HUES64 (cell line): ENCODE data around the gene PABPN1.

ENCODE experiments used
- H3K27ac ChIP-seq: 2 replicates; pipeline ENCODE4 v1.7.0; 2013; ENCODE audit warnings: low read depth, low read length, inconsistent platforms
- H3K27me3 ChIP-seq: 2 replicates; pipeline ENCODE4 v1.6.1; 2013; ENCODE audit warnings: mild to moderate bottlenecking, low read length; ENCODE audit not compliant: insufficient read depth
- H3K36me3 ChIP-seq: 2 replicates; pipeline ENCODE4 v1.6.1; 2013; ENCODE audit warnings: mild to moderate bottlenecking, low read length; ENCODE audit not compliant: insufficient read depth
- H3K4me1 ChIP-seq: 2 replicates; pipeline ENCODE4 v1.6.1; 2013; ENCODE audit warnings: mild to moderate bottlenecking, low read length, moderate library complexity; ENCODE audit not compliant: insufficient read depth
- H3K4me3 ChIP-seq: 2 replicates; pipeline ENCODE4 v1.5.1; 2013; ENCODE audit warnings: mild to moderate bottlenecking, low read length, moderate library complexity
- H3K9ac ChIP-seq: 2 replicates; pipeline ENCODE4 v1.6.1; 2013; ENCODE audit warnings: mild to moderate bottlenecking, low read depth, low read length
- H3K9me3 ChIP-seq: 2 replicates; pipeline ENCODE4 v1.6.1; 2013; ENCODE audit warnings: low read depth, low read length; ENCODE audit not compliant: insufficient read depth
- WGBS: fragments of 150-250, 120-280 bp; methylation state at CpG from one replicate; pipeline ENCODE4 v1.1.7; 2013; ENCODE audit warnings: missing lambda C conversion rate; 5-methylcytosine and 5-hydroxymethylcytosine counted together

Gene PABPN1

DNA sequence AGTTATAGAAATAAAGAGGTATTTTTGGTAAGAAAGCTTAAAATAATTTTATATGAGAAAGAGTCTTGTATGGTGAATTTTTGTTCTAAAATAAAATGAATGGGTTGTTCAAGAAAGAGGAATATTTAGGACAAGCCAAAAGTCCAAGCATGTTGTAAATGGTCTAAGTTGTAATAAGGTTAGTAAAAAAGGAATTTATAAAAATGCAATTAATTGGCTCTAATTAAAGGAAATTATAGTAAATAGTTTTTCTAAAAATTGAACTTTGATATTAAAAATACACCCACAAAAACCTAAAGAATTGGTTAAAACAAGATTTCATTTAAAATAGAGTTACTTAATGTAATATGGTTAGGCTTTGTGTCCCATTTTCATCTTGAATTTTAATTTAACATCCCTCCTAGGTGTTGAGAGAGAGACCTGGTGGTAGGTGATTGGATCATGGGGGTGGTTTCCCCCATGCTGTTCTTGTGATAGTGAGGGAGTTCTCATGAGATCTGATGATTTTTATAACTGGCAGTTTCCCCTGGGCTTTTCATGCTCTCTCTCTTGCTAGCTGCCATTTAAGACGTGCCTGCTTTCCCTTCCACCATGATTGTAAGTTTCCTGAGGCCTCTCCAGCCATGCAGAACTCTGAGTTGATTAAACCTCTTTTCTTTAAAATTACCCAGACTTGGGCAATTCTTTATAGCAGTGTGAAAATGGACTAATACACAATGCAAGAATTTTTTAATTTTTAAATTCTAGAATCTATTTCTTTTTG is 18.4 kb downstream of the PABPN1 start:
- H3K27ac ChIP-seq = no peak overlapping the region
- no peak overlapping the region for H3K9ac ChIP-seq
- 74% methylated on average over 1 of the region's 1 CpG for WGBS
- no peaks in the 10 kb centered on the region for H3K4me1 ChIP-seq
- no peak overlapping the region for H3K4me3 ChIP-seq
- H3K9me3 ChIP-seq = peaks cover 34% of the 10 kb centered on the region
- no peaks in the 10 kb centered on the region; the same call in 1 of the 2 replicates for H3K27me3 ChIP-seq
- no peaks in the 10 kb centered on the region for H3K36me3 ChIP-seq

DNA sequence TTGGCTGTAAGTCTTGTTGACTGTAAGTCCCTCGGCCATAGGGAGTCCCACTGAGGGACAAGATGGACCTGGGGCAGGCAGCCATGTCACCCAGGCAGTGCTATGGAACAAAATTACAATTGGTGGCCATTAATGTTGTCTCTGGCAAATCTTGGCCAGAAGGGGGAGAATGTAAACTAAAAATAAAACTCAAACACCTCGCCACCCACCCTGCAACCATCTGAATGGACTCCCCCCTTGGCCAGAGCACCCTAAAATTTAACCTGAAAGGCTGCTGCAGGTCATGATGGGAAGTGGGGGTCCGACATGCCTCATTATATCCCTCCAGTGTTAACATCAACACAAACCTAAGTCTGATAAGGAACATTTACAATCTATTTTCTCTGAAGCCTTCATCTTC is 23.2 kb downstream of the PABPN1 start:
- Histone ChIP-seq H3K9ac (no peak overlapping the region), H3K27ac (no peak overlapping the region), H3K27me3 (no peaks in the 10 kb centered on the region), H3K36me3 (no peaks in the 10 kb centered on the region), H3K4me3 (no peak overlapping the region), H3K9me3 (peaks cover 19% of the 10 kb centered on the region), H3K4me1 (no peaks in the 10 kb centered on the region)
- WGBS = 84% methylated on average over 3 of the region's 3 CpGs

DNA sequence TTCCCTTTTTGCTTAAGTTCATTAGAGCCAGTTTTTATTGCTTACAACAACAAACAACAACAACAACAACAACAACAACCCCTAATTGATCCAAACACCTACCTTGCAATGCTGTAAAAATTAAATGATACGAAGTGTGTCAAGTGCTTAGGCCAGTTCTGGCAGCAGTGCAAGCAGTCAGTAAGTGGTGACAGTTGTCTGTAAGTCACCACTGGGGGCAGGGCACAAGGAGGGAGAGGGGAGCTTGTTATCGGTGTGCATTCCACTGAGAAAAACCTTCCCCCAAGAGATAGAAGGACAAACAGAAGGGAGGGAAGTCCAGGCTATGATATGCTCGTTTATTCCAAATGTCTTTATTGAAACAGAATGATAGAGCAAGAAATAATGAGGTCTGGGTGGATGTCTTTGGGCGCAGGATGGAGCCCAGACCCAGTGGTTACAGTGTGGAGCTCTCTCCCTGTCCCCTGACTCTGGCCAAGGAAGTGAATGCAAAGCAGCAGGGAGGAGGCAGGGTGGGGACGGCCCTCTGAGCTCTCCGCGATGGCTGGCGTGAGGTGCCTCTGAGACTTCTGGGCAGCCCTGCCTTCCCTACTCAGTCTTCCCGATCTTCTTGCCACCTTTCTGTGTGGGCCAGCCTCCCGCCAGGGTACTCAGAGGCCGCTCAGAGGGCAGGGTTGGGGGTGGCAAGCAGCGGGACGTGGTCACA is 24.9 kb downstream of the PABPN1 start:
- peaks cover 3% of the 10 kb centered on the region; the same call in 1 of the 2 replicates for H3K9me3 ChIP-seq
- no peak overlapping the region for H3K9ac ChIP-seq
- H3K4me3 ChIP-seq = no peak overlapping the region
- no peaks in the 10 kb centered on the region for H3K36me3 ChIP-seq
- H3K4me1 ChIP-seq = no peaks in the 10 kb centered on the region
- no peak overlapping the region for H3K27ac ChIP-seq
- peaks cover 5% of the 10 kb centered on the region for H3K27me3 ChIP-seq
- 67% methylated on average over 13 of the region's 13 CpGs for WGBS

DNA sequence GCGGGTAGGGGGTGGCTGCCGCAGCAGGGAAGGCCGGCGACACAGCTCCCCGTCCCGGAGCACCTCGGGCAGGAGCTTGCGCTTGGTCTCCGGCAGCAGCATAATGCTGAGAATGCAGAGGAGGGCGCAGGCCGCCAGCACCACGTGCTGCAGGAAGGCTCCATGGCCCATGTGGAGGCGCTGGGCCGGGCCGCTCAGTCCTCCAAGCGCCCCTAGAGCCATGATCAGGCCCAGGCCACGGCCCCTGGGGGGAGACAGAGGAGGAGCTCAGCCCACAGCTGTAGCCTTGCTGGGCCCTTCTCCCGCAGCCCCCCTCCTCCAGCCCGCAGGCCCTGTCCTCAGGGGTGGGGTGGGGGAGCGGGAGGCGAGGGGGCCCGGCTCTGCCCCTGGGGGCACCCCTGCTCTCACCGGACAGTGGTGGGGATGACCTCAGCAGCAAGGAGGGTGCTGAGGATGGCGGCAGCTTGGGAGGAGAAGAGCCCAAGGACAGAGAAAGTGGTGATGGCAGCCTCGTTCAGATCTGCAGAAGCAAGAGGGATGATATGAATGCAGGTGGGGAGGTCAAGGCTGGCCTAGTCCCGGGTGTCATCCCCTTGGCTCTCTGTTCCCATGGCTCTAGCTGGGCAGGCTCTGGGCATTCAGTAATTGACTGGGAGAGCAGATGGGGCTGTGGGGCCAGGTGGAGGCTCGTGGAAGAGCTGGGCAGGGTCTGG is 25.6 kb downstream of the PABPN1 start:
- Histone ChIP-seq H3K9me3 (no peaks in the 10 kb centered on the region), H3K4me1 (no peaks in the 10 kb centered on the region), H3K4me3 (no peak overlapping the region), H3K27me3 (peaks cover 12% of the 10 kb centered on the region), H3K27ac (no peak overlapping the region), H3K36me3 (no peaks in the 10 kb centered on the region), H3K9ac (no peak overlapping the region)
- WGBS = 87% methylated on average over 27 of the region's 27 CpGs

DNA sequence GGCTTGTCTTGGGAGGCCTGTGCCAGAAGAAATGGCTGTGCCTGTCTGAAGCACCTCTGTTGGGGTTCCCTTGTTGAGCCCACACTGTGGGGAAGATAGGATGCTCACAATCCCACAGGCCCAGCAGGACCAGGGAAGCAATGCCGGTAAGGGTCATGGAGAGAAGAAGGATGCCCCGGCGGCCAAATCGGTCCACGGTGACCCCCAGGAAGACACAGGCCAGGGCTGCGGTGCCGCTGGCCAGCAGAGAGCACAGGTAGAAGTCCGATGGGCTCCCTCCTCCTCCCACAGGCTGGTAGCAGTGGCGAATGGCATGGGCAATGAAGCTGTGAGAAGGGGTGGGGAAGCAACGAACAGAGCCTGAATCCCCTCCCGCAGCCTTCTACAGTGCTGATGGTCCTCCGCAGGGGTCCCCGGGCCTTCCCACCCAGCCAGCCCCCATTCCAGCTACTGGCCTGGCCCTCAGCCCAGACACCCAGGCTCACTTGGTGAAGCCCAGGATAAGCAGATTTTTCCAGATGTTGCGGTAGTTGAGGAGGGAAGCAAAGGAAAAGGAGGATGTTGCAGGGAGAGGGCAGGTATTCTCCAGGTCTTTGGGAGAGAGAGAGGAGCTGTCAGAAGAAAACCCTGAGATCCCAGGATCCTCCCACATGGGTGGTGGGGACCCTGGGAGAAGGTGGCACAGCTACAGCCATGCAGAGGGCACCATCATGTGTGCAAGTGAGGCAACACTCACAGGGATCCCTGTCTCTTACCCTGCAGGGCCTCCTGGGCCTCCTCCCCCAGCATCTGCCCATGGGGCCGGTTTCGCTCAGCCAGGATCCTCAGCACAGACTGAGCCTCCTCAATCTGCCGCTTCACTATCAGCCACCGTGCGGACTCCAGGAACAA is 26.4 kb downstream of the PABPN1 start:
- Histone ChIP-seq H3K4me1 (no peaks in the 10 kb centered on the region), H3K27ac (no peak overlapping the region), H3K4me3 (no peak overlapping the region), H3K27me3 (peaks cover 15% of the 10 kb centered on the region), H3K36me3 (no peaks in the 10 kb centered on the region), H3K9ac (no peak overlapping the region), H3K9me3 (no peaks in the 10 kb centered on the region)
- 95% methylated on average over 19 of the region's 19 CpGs for WGBS

DNA sequence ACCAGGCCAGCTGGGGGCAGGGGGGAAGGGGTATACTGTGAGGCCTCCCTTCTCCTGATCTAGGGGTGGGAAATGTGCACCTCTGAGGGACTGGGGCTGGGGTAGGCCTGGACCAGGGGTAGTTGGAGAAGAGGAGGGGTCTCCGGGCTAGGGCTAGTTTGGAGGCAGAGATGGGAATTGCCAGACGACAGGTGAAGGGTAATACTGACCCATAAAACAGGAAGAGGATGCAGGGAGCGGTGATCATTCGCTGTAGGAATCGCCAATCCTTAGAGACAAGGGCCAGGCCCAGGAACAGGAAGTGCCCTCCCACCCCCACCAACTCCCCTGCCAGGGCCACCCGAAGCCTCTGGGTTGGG is 27.0 kb downstream of the PABPN1 start:
- 95% methylated on average over 6 of the region's 6 CpGs for WGBS
- no peaks in the 10 kb centered on the region for H3K36me3 ChIP-seq
- peaks cover 16% of the 10 kb centered on the region for H3K27me3 ChIP-seq
- no peak overlapping the region for H3K4me3 ChIP-seq
- H3K4me1 ChIP-seq = no peaks in the 10 kb centered on the region
- H3K9me3 ChIP-seq = no peaks in the 10 kb centered on the region
- no peak overlapping the region for H3K9ac ChIP-seq
- no peak overlapping the region for H3K27ac ChIP-seq

DNA sequence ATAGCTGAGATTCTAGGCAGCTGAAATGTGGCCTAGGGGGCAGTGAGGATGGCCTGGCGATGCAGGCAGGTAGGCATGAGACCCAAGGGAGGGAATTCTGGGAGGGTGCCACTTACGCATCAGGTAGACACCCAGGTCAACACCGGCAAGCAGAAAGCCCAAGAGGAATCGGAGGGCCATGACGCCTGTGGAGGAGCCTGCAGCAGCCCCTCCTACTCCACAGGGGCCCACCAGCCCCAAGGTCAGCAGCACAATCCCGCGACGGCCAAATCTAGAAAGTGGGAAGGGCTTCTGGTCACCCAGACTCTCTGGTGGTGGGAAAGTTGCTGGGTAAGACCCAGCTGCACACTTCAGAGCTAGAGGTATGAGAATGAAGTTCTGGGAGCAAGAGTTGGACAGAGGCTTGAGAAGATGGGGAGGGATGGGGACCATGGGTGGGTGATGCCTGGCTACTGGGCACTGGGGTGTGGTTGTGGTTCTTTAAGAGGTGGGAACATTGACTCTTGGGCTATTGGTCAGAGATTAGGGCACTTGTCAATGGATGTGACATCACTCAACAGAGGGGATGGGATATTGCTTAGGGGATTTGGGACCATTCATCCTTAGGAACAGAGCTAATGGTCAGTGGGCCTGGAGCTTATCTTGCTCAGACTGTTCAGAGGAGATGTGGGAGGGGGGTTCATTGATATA is 28.0 kb downstream of the PABPN1 start:
- H3K27ac ChIP-seq = no peak overlapping the region
- H3K4me1 ChIP-seq = no peaks in the 10 kb centered on the region
- no peak overlapping the region for H3K4me3 ChIP-seq
- whole genome bisulfite sequencing = 88% methylated on average over 8 of the region's 8 CpGs
- no peaks in the 10 kb centered on the region for H3K36me3 ChIP-seq
- H3K9ac ChIP-seq = no peak overlapping the region
- H3K27me3 ChIP-seq = peaks cover 26% of the 10 kb centered on the region
- no peaks in the 10 kb centered on the region for H3K9me3 ChIP-seq

DNA sequence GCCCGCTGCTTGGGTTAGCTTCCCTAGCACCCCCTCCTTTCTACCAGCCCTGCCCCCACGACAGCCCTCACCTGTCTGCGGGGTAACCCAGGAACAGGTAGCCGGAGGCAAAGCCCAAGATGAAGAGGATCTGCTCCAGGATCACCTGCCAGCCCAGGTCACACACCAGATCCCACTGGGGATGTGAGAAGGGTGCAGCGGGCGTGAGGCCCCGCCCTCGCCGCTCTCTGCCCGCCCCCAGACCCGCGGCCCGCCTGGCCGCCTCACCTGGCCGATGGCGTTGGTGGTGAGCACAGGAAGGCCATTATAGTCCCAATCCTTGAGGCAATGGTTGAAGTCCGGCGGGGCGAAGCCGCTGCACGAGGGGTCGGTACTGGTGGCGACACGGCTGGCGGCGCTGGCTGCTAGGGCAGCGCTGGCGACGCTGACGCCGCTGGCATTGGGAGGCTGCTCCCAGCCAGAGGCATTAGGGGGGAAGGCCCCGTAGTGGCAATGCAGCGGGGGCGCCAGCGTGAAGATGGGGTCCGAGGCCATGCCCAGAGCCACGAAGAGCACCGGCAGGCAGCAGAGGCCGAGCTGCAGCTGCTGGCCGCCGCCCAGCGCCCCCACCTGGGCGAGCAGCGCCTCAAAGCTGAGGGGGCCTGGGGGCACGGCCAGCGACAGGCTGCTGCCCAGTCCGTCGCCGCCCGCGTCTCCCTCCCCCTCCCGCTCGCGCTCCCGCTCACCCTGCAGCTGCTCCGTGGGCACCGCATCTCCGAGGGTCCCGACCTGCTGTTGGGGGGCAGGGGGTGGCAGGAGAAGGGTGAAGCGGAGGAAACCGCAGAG is 30.6 kb downstream of the PABPN1 start:
- 0 out of 2 replicates have a peak, but pooled peaks cover under 1% of the 10 kb centered on the region for H3K36me3 ChIP-seq
- H3K9me3 ChIP-seq = no peaks in the 10 kb centered on the region
- H3K4me1 ChIP-seq = no peaks in the 10 kb centered on the region
- no peak overlapping the region; the same call in 1 of the 2 replicates for H3K27ac ChIP-seq
- WGBS = 7% methylated on average over 61 of the region's 61 CpGs
- peaks cover 26% of the 10 kb centered on the region for H3K27me3 ChIP-seq
- peak overlapping the region; percentile 84 for H3K4me3 ChIP-seq
- peak overlapping the region; percentile 50 for H3K9ac ChIP-seq

DNA sequence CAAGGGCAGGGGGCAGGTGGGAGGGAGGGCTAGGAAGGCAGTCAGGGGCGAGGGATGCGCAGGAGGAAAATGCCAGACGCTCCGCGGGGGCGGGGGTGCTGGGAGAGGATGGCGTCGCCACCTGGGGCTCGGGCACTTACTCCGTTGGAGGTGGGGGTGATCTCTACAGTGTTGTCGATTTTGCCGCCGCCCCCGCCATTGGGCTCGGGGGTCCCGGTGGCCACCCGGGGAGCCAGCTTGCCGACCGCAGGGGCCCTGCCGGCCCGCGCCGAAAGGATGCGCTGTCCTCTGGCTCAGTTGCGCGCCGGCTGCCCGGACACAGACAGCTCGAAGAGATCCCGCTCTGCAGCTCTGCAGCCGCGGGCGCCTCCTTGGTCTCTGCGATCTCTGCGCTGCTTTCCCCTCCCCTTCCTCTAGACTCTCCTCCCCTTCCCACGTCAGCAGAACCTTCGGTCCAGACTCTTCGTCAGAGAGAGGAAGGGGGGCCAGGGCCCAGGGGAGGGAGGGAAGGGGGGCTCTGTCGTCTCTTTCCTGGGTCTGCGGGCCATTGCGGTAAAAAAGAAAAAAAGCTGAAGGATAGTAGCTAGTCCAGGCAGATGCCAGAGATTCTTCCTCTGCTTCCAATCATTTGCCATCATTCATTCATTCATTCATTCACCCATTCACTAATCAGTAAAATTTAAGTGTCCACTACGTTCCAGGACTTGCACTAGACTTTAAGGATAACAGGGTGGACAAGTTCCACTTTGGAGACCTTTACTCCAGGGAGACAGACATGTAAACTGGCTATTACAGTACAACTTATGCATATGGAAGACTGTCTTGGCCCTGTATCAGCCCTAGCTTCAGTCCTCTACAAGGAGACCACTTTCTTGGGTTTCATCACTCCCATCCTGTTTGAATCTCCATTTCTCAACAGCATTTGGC is 31.5 kb downstream of the PABPN1 start, which contains the start of gene SLC22A17:
Gene SLC22A17, minus strand, starts transcription at position 382 of the 927 bp plus-strand sequence.
- Histone ChIP-seq H3K4me1 (no peaks in the 10 kb centered on the region), H3K27ac (peak within 1 kb of the TSS; percentile 66; the same call in 1 of the 2 replicates), H3K4me3 (peak within 1 kb of the TSS; percentile 84), H3K27me3 (peaks cover 26% of the 10 kb centered on the region), H3K9me3 (no peaks in the 10 kb centered on the region), H3K9ac (peak within 1 kb of the TSS; percentile 50), H3K36me3 (peaks cover 7% of the 10 kb centered on the region)
- 2% methylated on average over 41 of the region's 42 CpGs for WGBS
